HG03196 (cell line): ENCODE results near the gene VMAC.

Experiments
- ATAC-seq: cut with Tn5 transposase; IDR thresholded peaks from one replicate; pipeline ENCODE4 v1.9.1; 2021; ENCODE audit not compliant: unreplicated experiment

VMAC gene

GRCh38 chr19:5951338-5951861 is 46.7 kb downstream of the VMAC start:
- no peak for ATAC-seq

DNA sequence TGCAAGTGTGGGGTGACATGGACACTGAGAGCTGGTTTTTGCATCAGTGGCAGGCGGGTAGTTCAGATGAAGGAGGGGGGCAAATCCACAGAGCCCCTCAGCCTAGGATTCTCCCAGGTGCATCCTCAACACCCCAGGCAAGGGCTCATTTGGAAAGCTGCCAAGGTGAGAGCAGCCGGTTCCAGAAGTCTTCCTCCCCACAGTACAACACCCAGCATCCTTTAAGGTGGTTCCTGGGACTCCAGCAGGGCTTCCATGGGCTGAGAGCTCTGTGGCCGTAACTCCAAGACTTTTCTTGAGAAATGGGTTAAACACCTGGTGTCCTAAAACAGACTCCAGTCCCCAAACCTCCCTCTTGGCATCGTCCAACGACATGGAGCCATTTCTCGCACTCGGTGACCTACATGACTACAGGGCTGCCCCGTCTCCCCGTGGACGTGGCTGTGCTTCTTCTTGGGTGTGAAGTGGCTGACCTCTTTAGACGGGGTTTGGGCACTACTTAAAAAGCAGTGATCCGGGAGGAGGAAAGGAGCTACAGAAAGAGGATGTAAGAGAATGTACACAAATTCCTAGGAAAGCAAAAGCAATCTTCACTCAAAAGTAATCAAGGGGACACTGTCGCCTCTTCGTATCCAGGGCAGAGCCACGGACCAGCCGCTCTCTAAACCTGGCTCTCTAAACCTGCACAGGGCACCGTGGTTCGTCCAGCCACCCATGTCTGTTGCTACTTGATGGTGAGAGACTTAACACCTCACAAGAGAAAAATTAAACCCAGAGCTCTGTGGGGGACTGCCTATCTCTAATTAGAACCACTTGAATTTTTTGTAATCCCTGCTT is 47.7 kb downstream of the VMAC start:
- no peak for ATAC-seq

GRCh38 chr19:5953030-5953589 is 48.4 kb downstream of the VMAC start:
- no peak for ATAC-seq

DNA sequence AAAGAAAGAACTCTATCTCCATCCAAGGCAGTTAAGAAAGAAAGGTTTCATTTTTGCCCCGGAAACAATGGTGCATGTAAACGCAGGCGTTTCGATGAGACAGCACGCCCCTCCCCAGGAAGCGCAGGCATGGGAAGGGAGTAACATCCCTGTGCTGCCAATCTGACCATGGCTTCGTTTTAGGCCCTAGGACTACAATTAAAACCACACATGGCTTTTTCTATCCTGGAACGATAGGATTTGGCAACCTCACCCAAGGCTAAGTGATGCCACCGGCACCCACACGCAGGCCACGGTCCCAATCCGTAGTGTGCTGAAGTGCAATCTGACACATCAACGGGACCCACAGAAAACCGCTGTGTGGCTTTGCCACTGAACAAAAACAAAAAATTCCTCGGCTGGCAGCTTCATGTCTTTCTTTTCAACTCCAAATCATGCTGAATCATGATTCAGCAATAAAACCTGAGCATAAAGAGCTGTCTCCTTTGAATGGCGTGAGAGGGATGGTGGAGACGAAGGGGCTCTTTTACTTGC is 49.1 kb downstream of the VMAC start:
- no peak for ATAC-seq

GRCh38 chr19:5954293-5954692 is 49.6 kb downstream of the VMAC start:
- no peak for ATAC-seq

GRCh38 chr19:5955636-5955935 is 50.9 kb downstream of the VMAC start:
- no peak for ATAC-seq

- ATAC-seq = no peak
These were observed 51.7 kb downstream of the VMAC start for GRCh38 chr19:5956323-5956722.

- ATAC-seq = no peak
These were observed 52.1 kb downstream of the VMAC start for GRCh38 chr19:5956728-5957127.

DNA sequence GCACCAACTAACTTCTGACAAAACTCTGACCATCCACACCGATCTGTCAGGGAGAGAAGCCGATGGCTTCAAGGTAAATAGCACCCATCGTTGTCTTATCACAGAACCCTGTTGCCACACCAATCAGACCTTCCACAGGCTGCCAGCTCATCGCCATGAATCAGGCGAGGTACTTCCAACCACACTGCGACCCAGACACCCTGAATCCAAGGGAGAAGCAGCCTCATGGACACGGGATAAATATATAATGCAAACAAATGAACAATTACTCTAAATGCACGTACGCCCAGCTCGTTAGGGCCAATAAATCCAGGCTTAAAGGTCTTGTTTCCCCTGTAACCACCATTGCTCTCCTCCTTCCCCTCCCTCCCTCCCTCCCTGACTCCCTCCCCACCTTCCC is 52.5 kb downstream of the VMAC start:
- ATAC-seq = no peak

DNA sequence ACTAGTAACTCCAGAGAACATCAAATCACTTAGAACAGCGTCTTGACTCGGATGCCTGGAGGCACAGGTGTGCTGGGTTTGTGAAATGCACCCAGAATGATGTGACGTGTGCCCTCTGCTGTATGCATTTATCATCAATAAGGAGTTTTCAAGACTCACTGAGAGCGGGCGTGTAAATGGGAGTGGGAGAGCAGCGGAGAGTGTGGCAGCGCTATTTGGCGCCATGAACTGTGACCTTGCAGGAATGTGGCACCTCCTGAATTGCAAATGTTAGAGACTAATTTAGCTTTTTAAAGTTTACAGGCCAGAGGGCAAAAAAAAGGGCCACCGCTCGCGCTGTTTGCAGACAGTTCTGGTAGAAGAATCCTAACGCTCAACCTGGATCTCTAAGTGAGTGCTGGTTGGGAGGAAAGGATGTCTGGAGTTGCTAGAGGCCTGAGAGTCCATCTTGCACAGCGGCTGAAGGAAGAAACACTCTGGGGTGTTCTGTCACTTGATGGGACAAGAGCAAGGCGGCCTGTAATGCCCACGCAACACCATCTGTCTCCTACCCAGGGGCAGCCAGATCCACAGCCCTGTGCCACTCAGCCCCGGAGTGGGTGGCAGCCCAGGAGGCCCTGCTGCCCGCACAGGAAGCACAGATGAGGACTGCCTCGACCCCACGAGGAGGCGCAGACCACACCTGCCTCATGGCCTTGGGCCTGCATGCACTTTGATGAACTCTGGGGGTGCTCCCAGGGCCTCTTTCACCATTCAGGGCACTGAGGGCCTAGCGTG is 53.6 kb downstream of the VMAC start:
- ATAC-seq = no peak

DNA sequence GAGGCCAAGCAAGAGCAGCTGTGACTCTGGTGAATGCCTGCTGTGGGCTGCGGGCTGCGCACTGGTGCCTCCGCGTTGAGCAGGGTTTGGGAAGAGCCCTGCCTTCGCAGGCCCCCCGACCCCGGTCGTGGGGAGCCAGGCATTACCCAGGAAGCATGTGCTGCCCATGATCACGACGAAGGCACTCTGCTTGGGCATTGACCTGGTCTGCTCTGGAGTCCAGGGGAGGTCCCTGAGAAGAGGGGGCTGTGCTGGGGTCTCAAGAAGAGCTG is 54.1 kb downstream of the VMAC start:
- ATAC-seq = no peak

DNA sequence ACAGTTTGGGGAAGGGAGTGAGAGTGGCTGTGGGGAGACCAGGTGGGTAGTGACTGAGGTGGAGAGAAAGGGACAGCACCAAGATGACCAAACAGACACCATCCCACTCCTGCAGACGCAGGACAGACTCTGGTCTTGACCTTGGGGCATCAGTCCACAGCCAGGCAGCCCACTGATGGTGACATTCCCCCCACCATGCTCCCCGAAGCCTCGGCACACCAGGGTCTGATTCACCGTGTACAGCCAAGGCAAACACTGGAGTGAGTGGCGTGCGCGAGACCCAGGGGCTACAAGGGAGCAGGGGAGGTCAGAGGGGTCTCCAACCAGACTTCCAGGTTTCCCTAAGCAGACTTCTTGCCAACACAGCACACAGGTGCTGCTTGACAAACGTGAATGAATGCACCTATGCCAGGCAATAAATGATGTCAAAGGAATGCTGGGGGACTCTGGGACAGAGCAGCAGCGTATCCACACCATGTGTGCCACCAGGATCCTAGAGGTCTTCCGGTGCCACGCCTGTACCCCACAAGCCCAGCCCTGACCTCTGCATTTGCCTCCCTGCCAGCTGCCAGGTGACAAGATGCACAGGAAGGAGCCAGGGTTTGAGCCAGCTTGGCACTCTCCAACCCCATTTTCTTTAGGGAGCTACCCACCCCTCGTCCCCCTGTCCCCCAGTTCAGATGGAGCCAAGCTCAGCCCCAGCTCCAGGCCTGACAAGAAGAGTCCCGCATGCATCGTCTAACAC is 54.8 kb downstream of the VMAC start:
- no peak for ATAC-seq
